Vagina (tissue), 2 donors: ENCODE data around the gene ZC3HAV1.

Experiments used
- POLR2A ChIP-seq, 2 donors: fragments of 450-650 bp; IDR thresholded peaks; one replicate each; pipeline ENCODE4 v1.6.1; 2017; ENCODE audit warnings: antibody characterized with exemption in 2 of 2, mild to moderate bottlenecking in 2 of 2, moderate library complexity in 2 of 2
- TF ChIP-seq, protein P1 (sequence below), 3 experiments: fragments of 450-650 bp in 2 of 3; fragments of 200-600 bp in 1 of 3; sonication (generic) in 1 of 3; IDR thresholded peaks; one replicate each; pipeline ENCODE4 v1.5.1; 2017 to 2019; ENCODE audit warnings: antibody characterized with exemption in 3 of 3, mild to moderate bottlenecking in 2 of 3, moderate library complexity in 2 of 3

DNA sequence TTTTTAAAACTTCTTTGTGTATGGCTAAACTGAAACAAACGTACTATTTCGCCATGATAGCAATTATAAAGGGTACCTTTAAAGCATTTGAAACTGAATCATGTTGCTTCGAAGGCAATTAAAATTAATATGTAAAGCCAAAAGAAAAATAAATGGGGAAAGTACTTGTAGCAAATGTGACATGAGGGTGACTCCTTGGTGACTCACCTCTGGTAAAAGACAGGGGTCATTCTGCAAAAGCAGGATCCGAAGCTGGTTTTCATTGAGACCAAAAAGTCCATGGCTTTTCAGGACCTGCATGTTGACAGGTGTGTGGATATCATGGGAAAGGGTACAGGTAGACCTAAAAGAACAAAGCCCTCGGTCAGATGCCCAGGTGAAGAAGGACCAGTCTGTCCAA, 75.2 kb downstream of the ZC3HAV1 start:
- TF ChIP-seq, protein P1, sequence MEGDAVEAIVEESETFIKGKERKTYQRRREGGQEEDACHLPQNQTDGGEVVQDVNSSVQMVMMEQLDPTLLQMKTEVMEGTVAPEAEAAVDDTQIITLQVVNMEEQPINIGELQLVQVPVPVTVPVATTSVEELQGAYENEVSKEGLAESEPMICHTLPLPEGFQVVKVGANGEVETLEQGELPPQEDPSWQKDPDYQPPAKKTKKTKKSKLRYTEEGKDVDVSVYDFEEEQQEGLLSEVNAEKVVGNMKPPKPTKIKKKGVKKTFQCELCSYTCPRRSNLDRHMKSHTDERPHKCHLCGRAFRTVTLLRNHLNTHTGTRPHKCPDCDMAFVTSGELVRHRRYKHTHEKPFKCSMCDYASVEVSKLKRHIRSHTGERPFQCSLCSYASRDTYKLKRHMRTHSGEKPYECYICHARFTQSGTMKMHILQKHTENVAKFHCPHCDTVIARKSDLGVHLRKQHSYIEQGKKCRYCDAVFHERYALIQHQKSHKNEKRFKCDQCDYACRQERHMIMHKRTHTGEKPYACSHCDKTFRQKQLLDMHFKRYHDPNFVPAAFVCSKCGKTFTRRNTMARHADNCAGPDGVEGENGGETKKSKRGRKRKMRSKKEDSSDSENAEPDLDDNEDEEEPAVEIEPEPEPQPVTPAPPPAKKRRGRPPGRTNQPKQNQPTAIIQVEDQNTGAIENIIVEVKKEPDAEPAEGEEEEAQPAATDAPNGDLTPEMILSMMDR (IDR thresholded peaks at IDR 0.05), result no peak
- no peak for TF ChIP-seq POLR2A (IDR thresholded peaks at IDR 0.05)
